Sigmoid colon (tissue), 7 donors: ENCODE data around the gene SCGB3A2. TPM values are rescaled to one million over a fixed set of nuclear protein-coding genes. Genes with fewer than 3 reads are reported as not detected.
A peak's percentile ranks its signal among the peaks of the same experiment; 100 is the strongest.

Experiments used
- DNase-seq: peaks from one replicate; pipeline ENCODE4 v3.0.0-alpha.2; 2019
- H3K27ac ChIP-seq, 4 donors: fragments of 200-600 bp; sonication (generic); one replicate each; pipeline ENCODE4 v1.5.1; 2016 to 2019; ENCODE audit warnings: mild to moderate bottlenecking in 1 of 4
- H3K27me3 ChIP-seq, 3 donors: fragments of 200-600 bp; sonication (generic); one replicate each; pipeline ENCODE4 v1.5.1; 2019; ENCODE audit warnings: mild to moderate bottlenecking in 1 of 3
- H3K36me3 ChIP-seq, 4 donors: fragments of 200-600 bp; sonication (generic); one replicate each; pipeline ENCODE4 v1.5.1; 2016 to 2019
- H3K4me1 ChIP-seq, 4 donors: fragments of 200-600 bp; sonication (generic); one replicate each; pipeline ENCODE4 v1.5.1; 2017 to 2019
- H3K4me3 ChIP-seq, 4 donors: fragments of 200-600 bp; sonication (generic); one replicate each; pipeline ENCODE4 v1.5.1; 2017 to 2019; ENCODE audit warnings: mild to moderate bottlenecking in 2 of 4, moderate library complexity in 1 of 4
- H3K9me3 ChIP-seq, 4 donors: fragments of 200-600 bp in 3 of 4; sonication (generic) in 3 of 4; one replicate each; pipeline versions ENCODE4 v1.5.1 to v1.6.1; 2013 to 2019
- EP300 ChIP-seq, 4 donors: sonication (generic); formaldehyde crosslinking; IDR thresholded peaks; one replicate each; pipeline ENCODE4 v1.6.1; 2017; ENCODE audit warnings: antibody characterized with exemption in 4 of 4
- POLR2A ChIP-seq, 2 donors: fragments of 450-650 bp; IDR thresholded peaks; one replicate each; pipeline ENCODE4 v1.6.1; 2016; ENCODE audit warnings: antibody characterized with exemption in 2 of 2, mild to moderate bottlenecking in 2 of 2, moderate library complexity in 2 of 2
- POLR2AphosphoS5 ChIP-seq, 4 donors: sonication (generic); formaldehyde crosslinking; IDR thresholded peaks; one replicate each; pipeline ENCODE4 v1.6.1; 2017; ENCODE audit warnings: antibody characterized with exemption in 4 of 4
- WGBS, 2 donors: extraction: QIAGEN DNeasy Blood & Tissue Kit; methylation state at CpG; one replicate each; pipeline ENCODE4 v1.1.7; 2013; 5-methylcytosine and 5-hydroxymethylcytosine counted together
- intact Hi-C: fragments of 100-400 bp; cut with DNase I; formaldehyde crosslinking; loops from one replicate; pipeline ENCODE4 v1.15.1; 2023
- polyA plus RNA-seq, 3 donors: library from polyadenylated mRNA; stranded (reverse); fragments of 200-250 nt; gene quantifications; one replicate each; pipeline ENCODE4 v1.2.3, GENCODE V29; 2013
- total RNA-seq, 4 donors: library from RNA; depleted of rRNA; stranded (reverse); fragments of >200 nt; gene quantifications; one replicate each; pipeline ENCODE4 v1.1.0, GENCODE V29; 2016
- TF ChIP-seq, protein P1 (sequence below), 4 experiments: fragments of 450-650 bp in 3 of 4; fragments of 200-600 bp in 1 of 4; IDR thresholded peaks; one replicate each; pipeline ENCODE4 v1.5.1; 2016 to 2019; ENCODE audit warnings: antibody characterized with exemption in 4 of 4, mild to moderate bottlenecking in 3 of 4, moderate library complexity in 2 of 4
- donor health status: healthy with polysubstance abuse.
- donor health status: Bipolar disorder and iron deficiency.
- donor health status: healthy.

The SCGB3A2 gene
- total and polyA plus RNA-seq, 7 donors: 3.6 TPM; not detected in 6

DNA sequence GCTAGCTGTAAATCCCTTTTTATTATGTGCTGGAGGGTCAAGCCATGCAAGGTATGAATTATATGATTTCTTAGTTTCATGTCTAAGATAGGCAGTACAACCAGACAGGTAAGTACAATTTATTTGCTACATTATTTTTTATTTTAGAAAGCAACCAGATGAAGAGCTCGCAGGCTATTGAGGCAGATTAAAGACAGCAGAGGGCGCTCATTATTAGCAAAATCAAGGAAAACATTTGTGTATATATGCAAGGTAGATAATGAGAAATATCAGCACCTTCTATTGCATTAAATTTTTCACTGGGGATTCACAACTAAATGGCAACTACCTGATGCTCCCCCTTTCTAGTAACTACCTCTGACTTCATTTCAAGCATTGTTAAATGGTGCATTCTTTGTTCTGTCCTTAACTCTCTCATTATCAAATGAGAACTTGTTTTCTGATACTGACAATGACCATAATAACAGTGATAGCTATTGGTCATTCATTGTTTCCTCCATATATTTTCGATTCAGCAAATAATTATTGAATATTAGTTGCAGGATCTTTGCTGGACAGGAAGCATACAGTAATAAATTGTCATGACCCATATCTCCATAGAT, 8.6 kb downstream of the SCGB3A2 start:
- WGBS, 2 donors: 4 to 15% methylated on average over 3 of the region's 3 CpGs
- Histone ChIP-seq H3K36me3 (no peaks in the 10 kb centered on the region), H3K27me3 (no peaks in the 10 kb centered on the region), H3K27ac (no peak overlapping the region), H3K4me3 (no peak overlapping the region), H3K9me3 (no peaks in the 10 kb centered on the region), H3K4me1 (no peaks in the 10 kb centered on the region)
- no peak for DNase-seq
- TF ChIP-seq POLR2AphosphoS5 (IDR thresholded peaks at IDR 0.05) (no peak), POLR2A (IDR thresholded peaks at IDR 0.05) (no peak), EP300 (IDR thresholded peaks at IDR 0.05) (no peak)
- TF ChIP-seq, protein P1, sequence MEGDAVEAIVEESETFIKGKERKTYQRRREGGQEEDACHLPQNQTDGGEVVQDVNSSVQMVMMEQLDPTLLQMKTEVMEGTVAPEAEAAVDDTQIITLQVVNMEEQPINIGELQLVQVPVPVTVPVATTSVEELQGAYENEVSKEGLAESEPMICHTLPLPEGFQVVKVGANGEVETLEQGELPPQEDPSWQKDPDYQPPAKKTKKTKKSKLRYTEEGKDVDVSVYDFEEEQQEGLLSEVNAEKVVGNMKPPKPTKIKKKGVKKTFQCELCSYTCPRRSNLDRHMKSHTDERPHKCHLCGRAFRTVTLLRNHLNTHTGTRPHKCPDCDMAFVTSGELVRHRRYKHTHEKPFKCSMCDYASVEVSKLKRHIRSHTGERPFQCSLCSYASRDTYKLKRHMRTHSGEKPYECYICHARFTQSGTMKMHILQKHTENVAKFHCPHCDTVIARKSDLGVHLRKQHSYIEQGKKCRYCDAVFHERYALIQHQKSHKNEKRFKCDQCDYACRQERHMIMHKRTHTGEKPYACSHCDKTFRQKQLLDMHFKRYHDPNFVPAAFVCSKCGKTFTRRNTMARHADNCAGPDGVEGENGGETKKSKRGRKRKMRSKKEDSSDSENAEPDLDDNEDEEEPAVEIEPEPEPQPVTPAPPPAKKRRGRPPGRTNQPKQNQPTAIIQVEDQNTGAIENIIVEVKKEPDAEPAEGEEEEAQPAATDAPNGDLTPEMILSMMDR (IDR thresholded peaks at IDR 0.05): peak in 3 of 4 experiments; percentile 22 to 46 (median 44)
- intact Hi-C loops: loop anchor here (2.0 kb wide), 1 partner anchor 48 kb away; no protein-coding TSS in a partner anchor

DNA sequence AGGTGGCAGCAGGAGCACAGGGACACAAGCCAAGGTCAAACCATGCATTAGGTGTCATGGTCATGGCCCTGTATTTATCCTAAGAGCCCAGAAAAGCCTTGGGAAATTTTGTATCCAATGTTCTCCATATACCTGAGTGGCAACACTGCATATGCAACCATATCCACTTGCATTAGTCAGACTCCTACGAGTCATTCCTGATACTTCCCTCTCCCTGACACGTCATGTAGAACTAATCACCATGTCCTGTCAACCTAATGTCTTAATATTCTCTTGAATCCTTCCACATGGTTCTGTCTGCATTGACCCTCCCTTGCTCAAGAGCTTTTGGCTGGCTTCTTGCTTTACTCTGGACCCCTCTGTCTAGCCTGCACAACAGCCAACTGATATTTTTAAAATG, 9.4 kb downstream of the SCGB3A2 start:
- no peak overlapping the region for H3K27ac ChIP-seq
- H3K9me3 ChIP-seq: no peaks in the 10 kb centered on the region
- no peaks in the 10 kb centered on the region for H3K4me1 ChIP-seq
- H3K36me3 ChIP-seq: no peaks in the 10 kb centered on the region
- TF ChIP-seq POLR2A (IDR thresholded peaks at IDR 0.05) (no peak), POLR2AphosphoS5 (IDR thresholded peaks at IDR 0.05) (no peak)
- TF ChIP-seq, protein P1 (IDR thresholded peaks at IDR 0.05): no peak
- intact Hi-C loops: loop anchor here (2.0 kb wide), 1 partner anchor 47 kb away; no protein-coding TSS in a partner anchor
- 79 to 81% methylated on average over 2 of the region's 2 CpGs for WGBS, 2 donors
- no peaks in the 10 kb centered on the region for H3K27me3 ChIP-seq
- no peak for DNase-seq
- H3K4me3 ChIP-seq: no peak overlapping the region

DNA sequence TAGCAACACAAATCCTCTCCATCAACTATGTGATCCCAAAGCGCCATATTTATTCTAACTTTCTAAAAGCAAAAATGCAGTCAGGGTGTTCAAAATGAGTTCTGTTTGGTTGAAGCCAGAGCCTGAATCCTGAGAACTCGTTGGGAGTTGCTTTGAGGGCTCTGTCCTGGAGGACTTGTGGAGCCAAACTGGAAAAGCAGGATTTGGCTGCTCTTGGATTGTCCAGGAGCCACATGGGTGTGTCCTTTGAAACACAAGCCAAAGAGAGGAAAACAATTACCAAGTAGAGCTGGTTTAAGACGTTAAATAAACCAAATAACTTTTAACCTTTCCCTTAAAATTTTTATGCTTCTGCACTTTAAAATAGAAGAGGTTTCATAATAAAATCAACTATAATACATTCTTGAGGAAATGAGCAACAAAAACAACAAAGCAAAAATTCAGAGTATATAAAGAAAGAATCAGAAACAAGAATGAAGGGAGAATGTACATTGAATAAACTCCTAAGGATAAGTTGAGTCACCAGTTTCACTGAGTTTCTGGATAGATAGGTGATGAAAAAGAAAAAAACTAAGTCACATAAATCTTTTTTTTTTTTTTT, 14.3 kb downstream of the SCGB3A2 start:
- Histone ChIP-seq H3K27me3 (no peaks in the 10 kb centered on the region), H3K27ac (no peak overlapping the region), H3K36me3 (no peaks in the 10 kb centered on the region), H3K4me3 (no peak overlapping the region), H3K9me3 (no peaks in the 10 kb centered on the region), H3K4me1 (no peaks in the 10 kb centered on the region)
- intact Hi-C loops: no loop called here
- no peak for DNase-seq
- 29 to 60% methylated on average over 3 of the region's 3 CpGs for WGBS, 2 donors
- TF ChIP-seq, protein P1 (IDR thresholded peaks at IDR 0.05): no peak
- TF ChIP-seq POLR2AphosphoS5 (IDR thresholded peaks at IDR 0.05): no peak
- no peak for TF ChIP-seq POLR2A (IDR thresholded peaks at IDR 0.05)
- TF ChIP-seq EP300 (IDR thresholded peaks at IDR 0.05): no peak

GRCh38 chr5:147893820-147894219, 15.3 kb downstream of the SCGB3A2 start:
- no peaks in the 10 kb centered on the region for H3K4me1 ChIP-seq
- DNase-seq: no peak
- no peaks in the 10 kb centered on the region for H3K27me3 ChIP-seq
- H3K4me3 ChIP-seq: no peak overlapping the region
- no peaks in the 10 kb centered on the region for H3K36me3 ChIP-seq
- H3K9me3 ChIP-seq: no peaks in the 10 kb centered on the region
- intact Hi-C loops: no loop called here
- TF ChIP-seq POLR2AphosphoS5 (IDR thresholded peaks at IDR 0.05): no peak
- TF ChIP-seq EP300 (IDR thresholded peaks at IDR 0.05): no peak
- TF ChIP-seq, protein P1 (IDR thresholded peaks at IDR 0.05): no peak
- TF ChIP-seq POLR2A (IDR thresholded peaks at IDR 0.05): no peak
- H3K27ac ChIP-seq: no peak overlapping the region
- whole genome bisulfite sequencing, 2 donors: 32 to 48% methylated on average over 2 of the region's 2 CpGs
